ENCODE data around the gene SMARCB1. TPM values are rescaled to one million over a fixed set of nuclear protein-coding genes. Genes with fewer than 3 reads are reported as not detected.

The SMARCB1 gene
- total and polyA plus RNA-seq, 2 experiments from 2014 or later: 147 to 175 TPM

GRCh38 chr22:23837911-23838680 is 51.3 kb downstream of the SMARCB1 start:
- TF ChIP-seq CTCF (IDR thresholded peaks at IDR 0.05; ENCODE audit: low read depth, low read length): no peak
- no peak for DNase-seq (ENCODE audit: low read depth in 1 of 2, low spot score in 1 of 2)

GRCh38 chr22:23838681-23839468 is 52.1 kb downstream of the SMARCB1 start, which contains the start of gene DERL3:
DERL3 (minus strand) TSS chr22:23839006; CDS start chr22:23838987, 19 bp downstream.
- peak within 1 kb of the TSS; percentile 63 for H3K27ac ChIP-seq

More at GRCh38 chr22:23837911-23838680, 51.3 kb downstream of the SMARCB1 start:
- peaks cover 9% of the 10 kb centered on the region for H3K36me3 ChIP-seq
- peak overlapping the region; percentile 35 for H3K4me3 ChIP-seq
- H3K4me1 ChIP-seq (ENCODE audit: low read depth): peaks cover 36% of the 10 kb centered on the region
- no peaks in the 10 kb centered on the region for H3K9me3 ChIP-seq (ENCODE audit: low read depth)
- peak overlapping the region; percentile 55 for H3K27ac ChIP-seq
- no peaks in the 10 kb centered on the region for H3K27me3 ChIP-seq

GRCh38 chr22:23840026-23840425 is 53.3 kb downstream of the SMARCB1 start:
- no peaks in the 10 kb centered on the region for H3K27me3 ChIP-seq
- peaks cover 50% of the 10 kb centered on the region for H3K4me1 ChIP-seq (ENCODE audit: low read depth)
- no peak overlapping the region for H3K4me3 ChIP-seq
- DNase-seq (ENCODE audit: low read depth in 1 of 2, low spot score in 1 of 2): no peak
- no peak for TF ChIP-seq CTCF (IDR thresholded peaks at IDR 0.05; ENCODE audit: low read depth, low read length)
- no peaks in the 10 kb centered on the region for H3K36me3 ChIP-seq
- H3K27ac ChIP-seq: no peak overlapping the region
- no peaks in the 10 kb centered on the region for H3K9me3 ChIP-seq (ENCODE audit: low read depth)

More at GRCh38 chr22:23838681-23839468, 52.1 kb downstream of the SMARCB1 start, which contains the start of gene DERL3:
- Histone ChIP-seq H3K4me1 (ENCODE audit: low read depth) (peaks cover 44% of the 10 kb centered on the region), H3K9me3 (ENCODE audit: low read depth) (no peaks in the 10 kb centered on the region), H3K36me3 (peaks cover 7% of the 10 kb centered on the region), H3K4me3 (peak within 1 kb of the TSS; percentile 35), H3K27me3 (no peaks in the 10 kb centered on the region)
- no peak for TF ChIP-seq CTCF (IDR thresholded peaks at IDR 0.05; ENCODE audit: low read depth, low read length)
- DNase-seq (ENCODE audit: low read depth in 1 of 2, low spot score in 1 of 2): peak; percentile 99

- Histone ChIP-seq H3K4me3 (no peak overlapping the region), H3K27ac (peak overlapping the region; percentile 92), H3K27me3 (no peaks in the 10 kb centered on the region), H3K9me3 (ENCODE audit: low read depth) (no peaks in the 10 kb centered on the region), H3K4me1 (ENCODE audit: low read depth) (peaks cover 45% of the 10 kb centered on the region), H3K36me3 (no peaks in the 10 kb centered on the region)
- TF ChIP-seq CTCF (IDR thresholded peaks at IDR 0.05; ENCODE audit: low read depth, low read length): no peak
- no peak for DNase-seq (ENCODE audit: low read depth in 1 of 2, low spot score in 1 of 2)
These were observed 54.5 kb downstream of the SMARCB1 start for GRCh38 chr22:23841292-23841691.

GRCh38 chr22:23841736-23842445 is 55.1 kb downstream of the SMARCB1 start:
- DNase-seq (ENCODE audit: low read depth in 1 of 2, low spot score in 1 of 2): peak in 1 of 2 donors; percentile 90
- Histone ChIP-seq H3K36me3 (no peaks in the 10 kb centered on the region), H3K27ac (peak overlapping the region; percentile 92), H3K4me1 (ENCODE audit: low read depth) (peaks cover 49% of the 10 kb centered on the region), H3K9me3 (ENCODE audit: low read depth) (no peaks in the 10 kb centered on the region), H3K27me3 (no peaks in the 10 kb centered on the region), H3K4me3 (no peak overlapping the region)
- no peak for TF ChIP-seq CTCF (IDR thresholded peaks at IDR 0.05; ENCODE audit: low read depth, low read length)
